ENCODE results near the gene MCM5.
"Not testable (repeated sequence)": the region's sequence is repeated elsewhere in the genome, so short reads cannot be mapped to it uniquely, and the experiment has no call there.

Gene MCM5

GRCh38 chr22:35379146-35379993 lies 20.6 kb upstream of the MCM5 start:
- no peak for DNase-seq

GRCh38 chr22:35380013-35380412 lies 19.9 kb upstream of the MCM5 start:
- no peak for DNase-seq

- DNase-seq = peak; percentile 89
Observed at GRCh38 chr22:35380537-35381423, 19.2 kb upstream of the MCM5 start, which contains the start of gene HMOX1. Gene HMOX1, plus strand, starts transcription at chr22:35381096. Its CDS starts 78 bp downstream, at chr22:35381174.

- peak; percentile 24 for DNase-seq
Observed at GRCh38 chr22:35381424-35382009, 18.4 kb upstream of the MCM5 start.

- no peak for DNase-seq
Observed at GRCh38 chr22:35383679-35384071, 16.3 kb upstream of the MCM5 start.

- no peak for DNase-seq
Observed at GRCh38 chr22:35384527-35384926, 15.4 kb upstream of the MCM5 start.

- DNase-seq = no peak
Observed at GRCh38 chr22:35384975-35385588, 14.9 kb upstream of the MCM5 start.

GRCh38 chr22:35386670-35387288 lies 13.2 kb upstream of the MCM5 start:
- DNase-seq = no peak

GRCh38 chr22:35390933-35391332 lies 9.0 kb upstream of the MCM5 start:
- DNase-seq = no peak

GRCh38 chr22:35392357-35392756 lies 7.6 kb upstream of the MCM5 start:
- no peak for DNase-seq

- DNase-seq = no peak
Observed at GRCh38 chr22:35393116-35394010, 6.6 kb upstream of the MCM5 start.

- no peak for DNase-seq
Observed at GRCh38 chr22:35394011-35394312, 6.0 kb upstream of the MCM5 start.

- DNase-seq = no peak
Observed at GRCh38 chr22:35394810-35395563, 5.0 kb upstream of the MCM5 start.

- not testable (repeated sequence) for DNase-seq
Observed at GRCh38 chr22:35396622-35397021, 3.3 kb upstream of the MCM5 start.

- DNase-seq = no peak
Observed at GRCh38 chr22:35397095-35397904, 2.6 kb upstream of the MCM5 start.

- DNase-seq = no peak
Observed at GRCh38 chr22:35398591-35398973, 1.4 kb upstream of the MCM5 start.

GRCh38 chr22:35399114-35399677 lies 744 bp upstream of the MCM5 start:
- DNase-seq = no peak

- DNase-seq = no peak
Observed at GRCh38 chr22:35400501-35400790, 506 bp downstream of the MCM5 start.

- DNase-seq = no peak
Observed at GRCh38 chr22:35401863-35402262, 1.9 kb downstream of the MCM5 start.

- DNase-seq = no peak
Observed at GRCh38 chr22:35403356-35403755, 3.4 kb downstream of the MCM5 start.

All from eye (tissue), 1 donor.